Tibial artery (tissue), 4 donors: Measurements from ENCODE around the gene RASL10A.
A peak's percentile ranks its signal among the peaks of the same experiment; 100 is the strongest.
"Not testable (repeated sequence)": the region's sequence is repeated elsewhere in the genome, so short reads cannot be mapped to it uniquely, and the experiment has no call there.

Experiments used
- DNase-seq, 2 donors: peaks; one replicate each; pipeline ENCODE4 v3.0.0-alpha.2; 2019
- H3K27ac ChIP-seq, 2 donors: fragments of 200-600 bp; sonication (generic) in 1 of 2; 1 replicate in 1 of 2; 2 replicates in 1 of 2; pipeline ENCODE4 v1.5.1; 2018 to 2019; ENCODE audit warnings: mild to moderate bottlenecking in 1 of 2
- H3K27me3 ChIP-seq, 2 donors: fragments of 200-600 bp; sonication (generic) in 1 of 2; one replicate each; pipeline versions ENCODE4 v1.5.1 to v1.6.0; 2016 to 2019
- H3K36me3 ChIP-seq, 3 donors: fragments of 200-600 bp; sonication (generic) in 2 of 3; one replicate each; pipeline ENCODE4 v1.5.1; 2016 to 2019; ENCODE audit warnings: mild to moderate bottlenecking in 2 of 3
- H3K4me1 ChIP-seq, 4 donors: fragments of 200-600 bp; sonication (generic) in 2 of 4; 1 replicate in 3 of 4; 2 replicates in 1 of 4; pipeline ENCODE4 v1.5.1; 2016 to 2019
- H3K4me3 ChIP-seq, 2 donors: fragments of 200-600 bp; sonication (generic) in 1 of 2; 1 replicate in 1 of 2; 2 replicates in 1 of 2; pipeline ENCODE4 v1.5.1; 2018 to 2019; ENCODE audit warnings: mild to moderate bottlenecking in 2 of 2
- H3K9me3 ChIP-seq, 3 donors: fragments of 200-600 bp; sonication (generic) in 1 of 3; one replicate each; pipeline ENCODE4 v1.5.1; 2016 to 2019
- CTCF ChIP-seq, 2 experiments: fragments of 200-600 bp in 1 of 2; fragments of 450-650 bp in 1 of 2; IDR thresholded peaks; one replicate each; pipeline ENCODE4 v1.5.1; 2017 to 2019; ENCODE audit warnings: antibody characterized with exemption in 2 of 2, mild to moderate bottlenecking in 1 of 2, moderate library complexity in 1 of 2
- intact Hi-C: fragments of 100-400 bp; cut with DNase I; formaldehyde crosslinking; loops from one replicate; pipeline ENCODE4 v1.15.0; 2023; ENCODE audit warnings: low total_unique reads

Gene RASL10A

GRCh38 chr22:29315286-29316140, at the start of gene RASL10A:
TSS of gene RASL10A (minus strand) at chr22:29315697. CDS start at chr22:29315246, 451 bp downstream.
- peaks cover 0 to 37% of the 10 kb centered on the region in 2 donors for H3K27me3 ChIP-seq
- peak in 1 of 2 donors; percentile 52 for DNase-seq
- H3K36me3 ChIP-seq = no peaks in the 10 kb centered on the region
- no peak within 1 kb of the TSS for H3K27ac ChIP-seq
- intact Hi-C loops = no loop called here
- H3K4me1 ChIP-seq = peaks cover 3 to 46% (median 43%) of the 10 kb centered on the region in 4 donors
- no peak for TF ChIP-seq CTCF (IDR thresholded peaks at IDR 0.05)
- H3K9me3 ChIP-seq = no peaks in the 10 kb centered on the region
- H3K4me3 ChIP-seq = peak within 1 kb of the TSS; percentile 8 to 48

- Histone ChIP-seq H3K4me3 (no peak overlapping the region), H3K4me1 (peaks cover 0 to 8% (median 0%) of the 10 kb centered on the region in 4 donors), H3K36me3 (peaks cover 45 to 60% (median 52%) of the 10 kb centered on the region in 3 donors), H3K27ac (no peak overlapping the region), H3K9me3 (no peaks in the 10 kb centered on the region), H3K27me3 (no peaks in the 10 kb centered on the region)
- TF ChIP-seq CTCF (IDR thresholded peaks at IDR 0.05) = peak; percentile 24 to 38
- DNase-seq = peak in 1 of 2 donors; percentile 32
- intact Hi-C loops = no loop called here
These were observed 44.0 kb upstream of the RASL10A start for GRCh38 chr22:29359469-29359868.

GRCh38 chr22:29357193-29357890, 41.8 kb upstream of the RASL10A start:
- H3K4me3 ChIP-seq, intact Hi-C loops: not testable (repeated sequence)
- peaks cover 64 to 76% (median 73%) of the 10 kb centered on the region in 3 donors for H3K36me3 ChIP-seq

GRCh38 chr22:29353860-29354259, 38.4 kb upstream of the RASL10A start:
- H3K9me3 ChIP-seq = no peaks in the 10 kb centered on the region
- H3K4me1 ChIP-seq = no peaks in the 10 kb centered on the region
- no peak for DNase-seq
- no peak overlapping the region for H3K4me3 ChIP-seq
- no peak overlapping the region for H3K27ac ChIP-seq
- peaks cover 84 to 100% (median 100%) of the 10 kb centered on the region in 3 donors for H3K36me3 ChIP-seq
- H3K27me3 ChIP-seq = no peaks in the 10 kb centered on the region
- TF ChIP-seq CTCF (IDR thresholded peaks at IDR 0.05) = no peak
- intact Hi-C loops = no loop called here

More at GRCh38 chr22:29357193-29357890, 41.8 kb upstream of the RASL10A start:
- H3K9me3 ChIP-seq, DNase-seq, H3K27me3 ChIP-seq, H3K4me1 ChIP-seq, H3K27ac ChIP-seq: not testable (repeated sequence)

GRCh38 chr22:29353286-29353685, 37.8 kb upstream of the RASL10A start:
- no peaks in the 10 kb centered on the region for H3K27me3 ChIP-seq
- no peak for TF ChIP-seq CTCF (IDR thresholded peaks at IDR 0.05)
- DNase-seq = no peak
- peaks cover 78 to 100% (median 100%) of the 10 kb centered on the region in 3 donors for H3K36me3 ChIP-seq
- no peaks in the 10 kb centered on the region for H3K4me1 ChIP-seq
- intact Hi-C loops = no loop called here
- no peaks in the 10 kb centered on the region for H3K9me3 ChIP-seq
- H3K4me3 ChIP-seq = no peak overlapping the region
- H3K27ac ChIP-seq = no peak overlapping the region

GRCh38 chr22:29352778-29353177, 37.3 kb upstream of the RASL10A start:
- H3K27me3 ChIP-seq = no peaks in the 10 kb centered on the region
- no peaks in the 10 kb centered on the region for H3K9me3 ChIP-seq
- no peak overlapping the region for H3K27ac ChIP-seq
- no peak for TF ChIP-seq CTCF (IDR thresholded peaks at IDR 0.05)
- no peaks in the 10 kb centered on the region for H3K4me1 ChIP-seq
- peaks cover 78 to 100% (median 100%) of the 10 kb centered on the region in 3 donors for H3K36me3 ChIP-seq
- DNase-seq = no peak
- no peak overlapping the region for H3K4me3 ChIP-seq
- intact Hi-C loops = no loop called here
